Stimulated activated CD4-positive, alpha-beta T cell treated with anti-CD3 and anti-CD28 coated beads, Interleukin-12 subunit alpha, Interleukin-12 subunit beta, amount 100 ng/mL, for 24 hours (primary cell): ENCODE results near the gene EXOC7.

Experiments
- DNase-seq, 2 experiments: peaks; one replicate each; pipeline ENCODE4 v3.0.0-alpha.2; 2020; ENCODE audit warnings: low read depth in 2 of 2

Gene EXOC7

GRCh38 chr17:76103274-76104139 is at the start of gene EXOC7:
Gene EXOC7, minus strand, starts transcription at chr17:76103787. Its CDS starts 95 bp downstream, at chr17:76103692.
- peak; percentile 88 to 91 for DNase-seq

DNA sequence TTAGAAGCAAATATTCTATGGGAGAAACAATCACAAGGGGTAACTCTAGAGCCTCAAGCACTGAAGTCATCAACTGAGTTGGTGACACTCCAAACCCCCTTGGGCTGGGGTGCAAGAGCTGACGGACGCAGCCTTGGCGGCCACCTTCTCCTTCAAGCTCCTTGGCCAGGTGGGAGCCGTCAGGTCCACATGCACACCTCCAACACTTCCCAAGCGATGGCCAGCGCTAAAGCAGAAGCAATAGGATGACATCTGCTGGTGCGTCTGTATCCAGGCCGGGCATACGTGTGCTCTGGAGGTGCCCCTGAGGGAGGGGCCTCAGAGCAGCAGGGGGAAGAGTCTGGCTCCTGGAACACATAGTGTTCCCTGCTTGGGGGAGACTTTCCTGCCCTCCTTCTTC is 49.6 kb upstream of the EXOC7 start:
- DNase-seq, result no peak

DNA sequence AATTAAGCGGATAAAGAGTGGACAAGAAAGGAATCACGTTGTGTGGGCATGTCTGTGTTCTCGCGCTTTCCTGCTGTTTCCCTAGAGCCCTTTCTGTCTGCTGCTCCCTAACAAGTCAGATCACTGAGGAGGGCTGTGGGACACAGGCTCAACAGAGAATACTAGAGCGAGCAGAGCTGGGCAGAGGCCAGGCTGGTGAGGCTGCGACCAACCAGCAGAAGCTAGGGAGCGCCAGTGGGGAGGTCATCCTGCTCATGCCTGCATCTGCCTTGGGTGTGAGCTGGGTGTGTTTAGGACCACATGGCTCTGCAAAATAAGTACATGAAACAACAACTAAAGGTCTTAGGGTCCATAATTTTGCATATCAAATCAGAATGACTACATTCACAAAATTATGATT is 49.0 kb upstream of the EXOC7 start:
- no peak for DNase-seq

GRCh38 chr17:76151896-76152454 is 48.4 kb upstream of the EXOC7 start:
- no peak for DNase-seq

GRCh38 chr17:76150712-76151622 is 47.4 kb upstream of the EXOC7 start:
- no peak for DNase-seq

- DNase-seq, result no peak
Observed at GRCh38 chr17:76149214-76149613, 45.6 kb upstream of the EXOC7 start.

- no peak for DNase-seq
Observed at GRCh38 chr17:76148015-76148326, 44.4 kb upstream of the EXOC7 start.

GRCh38 chr17:76147211-76148014 is 43.8 kb upstream of the EXOC7 start:
- DNase-seq, result no peak

DNA sequence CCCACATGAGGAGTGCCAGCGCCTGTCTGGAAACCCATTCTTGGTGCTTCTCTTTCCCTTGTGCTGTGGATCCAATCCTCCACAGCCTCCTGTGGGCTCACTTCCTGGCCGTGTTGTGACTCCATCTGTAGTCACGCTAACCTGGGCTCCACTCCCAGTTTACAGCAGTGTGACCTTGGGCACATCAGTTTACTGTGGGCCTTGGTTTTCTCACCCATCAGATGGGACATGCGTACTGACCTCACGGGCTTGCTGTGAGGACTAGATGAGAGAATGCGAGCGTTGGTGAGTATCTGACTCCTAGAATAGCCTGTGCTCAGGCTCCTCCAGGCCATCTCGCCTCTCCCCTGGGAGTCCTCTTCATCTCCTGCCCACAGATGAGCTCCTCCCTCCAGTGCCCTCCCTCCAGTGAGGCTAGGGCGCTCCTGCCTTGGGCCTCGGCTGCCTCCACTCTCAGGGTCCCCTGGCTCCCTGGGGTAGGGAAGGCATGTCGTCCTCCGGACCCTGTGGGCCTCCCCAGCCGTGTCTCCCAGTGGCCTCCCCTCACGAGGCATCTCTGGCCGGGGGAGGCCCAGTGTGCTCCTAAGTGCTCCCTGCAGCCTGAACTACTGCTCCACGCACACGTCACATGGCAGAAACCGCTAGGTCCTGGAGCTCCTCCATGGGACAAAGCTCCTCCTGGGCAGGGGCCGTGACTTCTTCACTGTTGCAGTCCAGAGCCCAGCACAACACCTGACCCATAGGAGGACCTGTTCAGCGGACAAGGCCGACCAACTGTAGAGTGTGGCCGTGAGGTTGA is 42.7 kb upstream of the EXOC7 start:
- DNase-seq, result no peak

- no peak for DNase-seq
Observed at GRCh38 chr17:76145231-76146052, 41.9 kb upstream of the EXOC7 start.

- DNase-seq, result no peak
Observed at GRCh38 chr17:76142585-76143041, 39.0 kb upstream of the EXOC7 start.

- no peak for DNase-seq
Observed at GRCh38 chr17:76142039-76142584, 38.5 kb upstream of the EXOC7 start.

- DNase-seq, result peak; percentile 80 to 89
Observed at GRCh38 chr17:76141212-76142038, 37.8 kb upstream of the EXOC7 start, which contains the start of gene FOXJ1. Gene FOXJ1, minus strand, starts transcription at chr17:76141245. Its CDS starts 850 bp downstream, at chr17:76140395.

DNA sequence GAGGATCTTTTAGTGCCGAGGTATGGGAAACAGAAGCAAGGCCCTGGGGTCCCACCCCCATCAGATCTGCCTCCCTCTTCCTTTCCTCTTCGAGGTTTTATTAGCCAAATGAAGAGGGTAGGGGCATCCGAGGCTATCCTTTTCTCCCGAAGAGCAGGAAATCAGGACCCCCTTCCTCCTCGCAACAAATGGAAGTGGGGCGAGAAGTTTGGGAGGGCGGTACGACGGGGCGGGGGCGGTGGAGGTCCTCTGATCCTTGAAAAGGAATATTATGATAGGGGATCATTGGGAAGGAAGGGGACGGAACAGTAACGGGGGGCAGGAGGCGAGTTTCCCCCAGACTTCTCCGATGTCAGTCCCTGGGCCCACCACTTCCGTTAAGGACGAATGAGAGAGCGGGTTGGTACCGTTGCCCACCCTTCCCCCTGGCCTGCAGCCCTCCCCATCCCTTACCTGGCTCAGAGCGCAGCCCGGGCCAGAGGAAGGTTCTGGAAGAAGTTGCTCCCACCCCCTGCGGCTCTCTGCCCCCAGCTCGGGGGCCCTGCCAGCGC is 37.1 kb upstream of the EXOC7 start:
- no peak for DNase-seq

DNA sequence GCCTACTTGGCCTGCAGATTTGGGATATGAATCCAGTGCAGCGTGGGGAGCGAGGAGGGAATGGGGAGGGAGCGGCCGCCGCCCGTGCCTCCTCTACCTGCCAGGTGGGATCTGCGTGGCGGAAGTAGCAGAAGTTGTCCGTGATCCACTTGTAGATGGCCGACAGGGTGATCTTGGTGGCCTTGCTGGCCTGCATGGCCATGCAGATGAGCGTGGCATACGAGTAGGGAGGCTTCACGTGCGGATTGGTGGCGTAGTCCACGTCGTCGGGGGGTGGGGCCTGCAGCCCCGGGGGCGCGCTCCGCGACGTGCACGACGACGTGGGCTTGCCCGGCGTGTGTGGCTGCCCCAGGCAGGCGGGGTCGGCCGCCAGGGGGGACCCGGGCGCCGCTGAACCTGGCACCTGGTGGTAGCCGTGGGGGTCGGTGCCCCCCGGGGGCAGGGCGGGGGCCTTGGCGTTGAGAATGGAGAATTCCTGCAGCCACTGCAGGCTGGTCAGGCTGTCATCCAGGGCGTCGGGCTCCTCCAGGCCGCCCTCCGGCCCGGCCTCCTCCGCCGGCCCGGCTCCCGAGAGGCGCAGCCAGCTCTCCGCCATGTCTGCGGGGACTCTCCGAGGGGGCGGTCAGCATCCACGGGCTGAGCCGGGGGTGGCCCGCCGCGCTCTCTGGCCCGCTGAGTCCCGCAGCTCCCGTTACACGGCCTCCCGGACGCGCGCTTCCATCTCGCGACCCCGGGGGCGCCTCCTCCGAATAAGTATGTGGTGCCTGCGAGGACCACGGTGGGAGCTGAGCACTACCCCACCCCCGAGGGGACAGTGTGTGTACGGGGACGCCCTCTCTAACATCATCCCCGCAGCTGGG is 36.4 kb upstream of the EXOC7 start:
- no peak for DNase-seq

- DNase-seq, result no peak
Observed at GRCh38 chr17:76138896-76139752, 35.5 kb upstream of the EXOC7 start.
